WTC11 (cell line): ENCODE results near the gene SLC16A9.

Experiments
- ETV6 ChIP-seq: sonication (generic); formaldehyde crosslinking; IDR thresholded peaks from 2 replicates; pipeline ENCODE4 v1.8.1; 2022; ENCODE audit warnings: mild to moderate bottlenecking, missing genetic modification reagents
- HMGXB4 ChIP-seq: sonication (generic); formaldehyde crosslinking; IDR thresholded peaks from 2 replicates; pipeline ENCODE4 v1.8.1; 2023; ENCODE audit warnings: mild to moderate bottlenecking, moderate library complexity, missing genetic modification reagents
- IRF2 ChIP-seq: sonication (generic); formaldehyde crosslinking; IDR thresholded peaks from 2 replicates; pipeline ENCODE4 v1.8.0; 2022; ENCODE audit warnings: low read depth, missing genetic modification reagents, borderline replicate concordance
- JUN ChIP-seq: sonication (generic); formaldehyde crosslinking; IDR thresholded peaks from 2 replicates; pipeline ENCODE4 v1.8.0; 2023; ENCODE audit warnings: mild to moderate bottlenecking, missing genetic modification reagents
- NFYB ChIP-seq: sonication (generic); formaldehyde crosslinking; conservative IDR thresholded peaks from 2 replicates; pipeline ENCODE4 v1.8.0; 2022; ENCODE audit warnings: low read depth, missing genetic modification reagents
- USF2 ChIP-seq: sonication (generic); formaldehyde crosslinking; IDR thresholded peaks from 2 replicates; pipeline ENCODE4 v1.8.1; 2023; ENCODE audit warnings: mild to moderate bottlenecking, missing genetic modification reagents, moderate library complexity
- ZNF138 ChIP-seq: sonication (generic); formaldehyde crosslinking; conservative IDR thresholded peaks from 2 replicates; pipeline ENCODE4 v1.8.1; 2022; ENCODE audit warnings: mild to moderate bottlenecking, moderate library complexity, missing genetic modification reagents
- TF ChIP-seq, protein P1 (sequence below): fragments of 200-600 bp; IDR thresholded peaks from 2 replicates; pipeline ENCODE4 v1.8.0; 2022; ENCODE audit warnings: antibody characterized with exemption
- TF ChIP-seq, protein P2 (sequence below): sonication (generic); formaldehyde crosslinking; IDR thresholded peaks from 2 replicates; pipeline ENCODE4 v1.8.1; 2023; ENCODE audit warnings: mild to moderate bottlenecking, missing genetic modification reagents
- TF ChIP-seq, protein P3 (sequence below): sonication (generic); formaldehyde crosslinking; IDR thresholded peaks from 2 replicates; pipeline ENCODE4 v1.8.1; 2022; ENCODE audit warnings: low read depth, missing genetic modification reagents, borderline replicate concordance

DNA sequence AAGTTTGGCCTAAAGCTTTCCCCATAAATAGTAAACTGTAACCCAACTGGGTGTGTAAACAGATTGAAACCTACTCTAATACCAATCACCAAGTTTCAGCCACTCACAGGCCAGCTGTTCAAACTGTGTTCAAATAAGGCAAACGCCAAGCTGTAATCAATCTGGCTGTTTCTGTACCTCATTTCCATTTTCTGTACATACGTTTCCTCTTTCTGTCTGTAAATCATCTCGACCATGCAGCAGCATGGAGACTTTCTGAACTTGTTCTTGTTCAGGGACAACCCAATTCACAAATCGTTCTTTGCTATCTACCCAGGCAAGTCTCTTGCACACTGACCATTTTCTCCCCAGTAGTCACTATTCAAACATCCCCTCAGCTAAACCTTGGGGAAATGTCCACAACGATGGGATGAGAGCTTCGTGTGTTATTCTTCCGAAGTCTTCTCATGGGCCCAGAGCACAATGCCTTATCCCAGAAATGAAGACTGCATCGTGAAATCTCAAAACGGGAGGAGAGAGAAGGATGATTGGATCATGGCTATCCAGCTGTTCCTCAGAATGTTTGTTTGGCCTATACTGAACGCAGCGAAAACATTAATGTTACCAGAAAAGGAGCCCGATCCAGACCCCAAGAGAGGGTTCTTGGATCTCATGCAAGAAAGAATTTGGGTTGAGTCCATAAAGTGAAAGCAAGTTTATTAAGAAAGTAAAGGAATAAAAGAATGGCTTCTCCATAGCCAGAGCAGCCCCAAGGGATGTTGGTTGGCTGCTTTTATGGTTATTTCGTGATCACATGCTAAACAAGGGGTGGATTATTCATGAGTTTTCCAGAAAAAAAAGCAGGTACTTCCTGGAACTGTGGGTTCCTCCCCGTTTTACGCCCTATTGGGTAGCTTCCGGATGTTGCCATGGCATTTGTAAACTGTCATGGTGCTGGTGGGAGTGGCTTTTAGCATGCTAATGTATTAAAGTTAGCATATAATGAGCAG, 86.2 kb downstream of the SLC16A9 start:
- TF ChIP-seq ZNF138 (CRISPR knock-in tag) (no peak), JUN (CRISPR knock-in tag) (no peak), IRF2 (no peak), NFYB (no peak), HMGXB4 (CRISPR knock-in tag) (no peak), ETV6 (CRISPR knock-in tag) (no peak), USF2 (CRISPR knock-in tag) (no peak)
- TF ChIP-seq, protein P1, sequence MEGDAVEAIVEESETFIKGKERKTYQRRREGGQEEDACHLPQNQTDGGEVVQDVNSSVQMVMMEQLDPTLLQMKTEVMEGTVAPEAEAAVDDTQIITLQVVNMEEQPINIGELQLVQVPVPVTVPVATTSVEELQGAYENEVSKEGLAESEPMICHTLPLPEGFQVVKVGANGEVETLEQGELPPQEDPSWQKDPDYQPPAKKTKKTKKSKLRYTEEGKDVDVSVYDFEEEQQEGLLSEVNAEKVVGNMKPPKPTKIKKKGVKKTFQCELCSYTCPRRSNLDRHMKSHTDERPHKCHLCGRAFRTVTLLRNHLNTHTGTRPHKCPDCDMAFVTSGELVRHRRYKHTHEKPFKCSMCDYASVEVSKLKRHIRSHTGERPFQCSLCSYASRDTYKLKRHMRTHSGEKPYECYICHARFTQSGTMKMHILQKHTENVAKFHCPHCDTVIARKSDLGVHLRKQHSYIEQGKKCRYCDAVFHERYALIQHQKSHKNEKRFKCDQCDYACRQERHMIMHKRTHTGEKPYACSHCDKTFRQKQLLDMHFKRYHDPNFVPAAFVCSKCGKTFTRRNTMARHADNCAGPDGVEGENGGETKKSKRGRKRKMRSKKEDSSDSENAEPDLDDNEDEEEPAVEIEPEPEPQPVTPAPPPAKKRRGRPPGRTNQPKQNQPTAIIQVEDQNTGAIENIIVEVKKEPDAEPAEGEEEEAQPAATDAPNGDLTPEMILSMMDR: no peak
- TF ChIP-seq, protein P2, sequence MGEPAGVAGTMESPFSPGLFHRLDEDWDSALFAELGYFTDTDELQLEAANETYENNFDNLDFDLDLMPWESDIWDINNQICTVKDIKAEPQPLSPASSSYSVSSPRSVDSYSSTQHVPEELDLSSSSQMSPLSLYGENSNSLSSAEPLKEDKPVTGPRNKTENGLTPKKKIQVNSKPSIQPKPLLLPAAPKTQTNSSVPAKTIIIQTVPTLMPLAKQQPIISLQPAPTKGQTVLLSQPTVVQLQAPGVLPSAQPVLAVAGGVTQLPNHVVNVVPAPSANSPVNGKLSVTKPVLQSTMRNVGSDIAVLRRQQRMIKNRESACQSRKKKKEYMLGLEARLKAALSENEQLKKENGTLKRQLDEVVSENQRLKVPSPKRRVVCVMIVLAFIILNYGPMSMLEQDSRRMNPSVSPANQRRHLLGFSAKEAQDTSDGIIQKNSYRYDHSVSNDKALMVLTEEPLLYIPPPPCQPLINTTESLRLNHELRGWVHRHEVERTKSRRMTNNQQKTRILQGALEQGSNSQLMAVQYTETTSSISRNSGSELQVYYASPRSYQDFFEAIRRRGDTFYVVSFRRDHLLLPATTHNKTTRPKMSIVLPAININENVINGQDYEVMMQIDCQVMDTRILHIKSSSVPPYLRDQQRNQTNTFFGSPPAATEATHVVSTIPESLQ (CRISPR knock-in tag): no peak
- TF ChIP-seq, protein P3, sequence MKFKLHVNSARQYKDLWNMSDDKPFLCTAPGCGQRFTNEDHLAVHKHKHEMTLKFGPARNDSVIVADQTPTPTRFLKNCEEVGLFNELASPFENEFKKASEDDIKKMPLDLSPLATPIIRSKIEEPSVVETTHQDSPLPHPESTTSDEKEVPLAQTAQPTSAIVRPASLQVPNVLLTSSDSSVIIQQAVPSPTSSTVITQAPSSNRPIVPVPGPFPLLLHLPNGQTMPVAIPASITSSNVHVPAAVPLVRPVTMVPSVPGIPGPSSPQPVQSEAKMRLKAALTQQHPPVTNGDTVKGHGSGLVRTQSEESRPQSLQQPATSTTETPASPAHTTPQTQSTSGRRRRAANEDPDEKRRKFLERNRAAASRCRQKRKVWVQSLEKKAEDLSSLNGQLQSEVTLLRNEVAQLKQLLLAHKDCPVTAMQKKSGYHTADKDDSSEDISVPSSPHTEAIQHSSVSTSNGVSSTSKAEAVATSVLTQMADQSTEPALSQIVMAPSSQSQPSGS (CRISPR knock-in tag): no peak
